Hematopoietic multipotent progenitor cell treated with erythropoietin and hydrocortisone succinate and interleukin-3 and kit ligand, for 4 days (in vitro differentiated cells): ENCODE results near the gene NBPF3.
"Not testable (repeated sequence)": the region's sequence is repeated elsewhere in the genome, so short reads cannot be mapped to it uniquely, and the experiment has no call there.

Source experiments
- DNase-seq: peaks from one replicate; pipeline ENCODE4 v3.0.0-alpha.2; 2015

Gene NBPF3

DNA sequence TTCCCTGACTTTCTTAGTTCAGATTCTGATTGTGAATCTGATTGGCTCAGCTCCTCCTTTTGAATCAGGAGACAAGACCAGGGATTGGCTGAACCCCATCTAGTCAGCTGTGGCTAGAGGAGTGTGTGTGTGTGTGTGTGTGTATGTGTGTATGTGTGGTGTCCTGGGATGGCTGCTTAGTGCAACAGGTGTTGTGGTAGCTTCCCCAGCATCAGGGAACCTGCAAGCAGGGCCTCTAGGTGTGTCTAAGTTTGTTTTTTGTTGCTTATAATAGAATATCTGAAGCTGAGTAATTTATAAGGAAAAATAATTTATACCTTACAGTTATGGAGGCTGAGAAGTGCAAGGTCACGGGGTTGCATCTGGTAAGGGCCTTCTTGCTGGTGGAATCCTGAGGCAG, 56.1 kb downstream of the NBPF3 start:
- no peak for DNase-seq

DNA sequence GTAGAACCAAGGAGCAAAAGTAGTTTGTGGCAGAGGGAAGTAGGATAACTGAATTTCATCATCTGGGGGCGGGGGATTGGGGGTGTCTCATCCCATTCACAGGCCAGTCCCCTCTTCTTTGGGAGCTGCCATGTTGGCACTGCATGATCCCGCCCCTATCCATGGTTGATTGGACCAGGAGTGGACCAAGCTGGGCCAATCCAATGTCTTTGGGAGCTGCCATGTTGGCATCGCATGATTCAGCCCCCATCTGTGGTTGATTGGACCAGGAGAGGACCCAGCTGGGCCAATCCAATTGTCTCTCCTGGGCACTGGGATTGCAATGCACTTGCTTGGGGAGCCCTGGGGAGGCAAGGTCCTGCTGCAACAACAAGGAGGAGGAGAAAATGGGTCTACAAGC, 56.9 kb downstream of the NBPF3 start:
- no peak for DNase-seq

DNA sequence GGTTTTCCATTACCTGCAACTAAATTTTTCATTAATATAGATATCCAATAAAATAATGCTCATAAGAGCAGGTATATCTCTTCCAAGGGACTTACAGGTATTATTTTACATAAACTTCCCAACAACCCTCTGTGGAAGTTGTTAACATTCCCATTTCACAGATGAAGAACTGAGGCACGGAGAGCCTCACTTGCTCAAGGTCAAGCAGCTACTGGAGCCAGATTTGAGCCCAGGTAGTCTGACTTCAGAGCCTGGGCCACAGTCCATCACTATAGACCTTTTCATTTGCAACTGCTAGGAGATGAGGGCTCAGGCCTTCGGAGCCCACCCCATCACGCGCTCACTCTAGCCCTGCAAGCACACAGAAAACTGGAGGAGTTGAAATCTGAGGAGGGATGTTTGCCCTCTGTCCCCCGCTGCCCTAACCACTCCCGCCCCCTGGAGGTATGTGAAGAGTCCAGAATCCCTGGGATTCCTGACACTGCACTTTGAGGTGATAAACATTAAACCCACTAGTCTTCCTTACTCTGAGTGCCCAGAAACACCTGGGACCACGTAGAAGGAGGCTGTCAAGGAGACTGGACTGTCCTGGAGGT, 57.6 kb downstream of the NBPF3 start:
- DNase-seq: no peak

- no peak for DNase-seq
Observed at GRCh38 chr1:21499283-21499950, 59.5 kb downstream of the NBPF3 start.

DNA sequence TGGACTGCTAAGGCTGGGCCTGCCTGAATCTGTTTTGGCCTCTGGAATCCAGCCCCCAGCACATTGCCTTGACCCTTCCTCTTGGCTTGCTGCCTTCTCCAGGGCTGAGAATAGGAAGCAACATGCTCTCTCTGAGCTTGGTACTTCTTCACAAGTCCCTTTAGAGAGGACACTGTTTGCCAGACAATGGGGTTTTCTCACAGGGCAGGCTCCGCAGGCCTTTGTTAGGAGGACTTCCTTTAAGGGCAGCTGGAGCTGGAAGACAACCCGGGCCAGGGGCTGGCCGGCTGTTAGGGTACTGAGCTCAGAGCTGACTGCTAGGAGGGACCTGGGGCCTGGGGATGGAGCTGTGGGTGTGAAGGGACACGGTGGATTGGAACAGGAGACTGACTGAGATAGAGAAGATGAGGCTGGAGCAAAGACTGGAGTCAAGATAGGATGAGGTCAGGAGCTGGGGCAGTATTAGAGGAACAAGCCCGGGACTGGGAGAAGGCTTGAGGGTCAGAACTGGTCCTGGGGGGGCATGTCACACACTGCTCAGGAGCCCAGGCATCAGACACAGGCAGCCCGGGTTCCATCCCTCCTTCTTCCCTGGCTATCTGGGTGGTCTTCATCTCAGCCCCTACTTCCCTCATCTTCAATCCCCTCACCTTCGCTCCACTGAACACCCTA, 63.9 kb downstream of the NBPF3 start:
- DNase-seq: no peak

GRCh38 chr1:21506804-21507203, 66.9 kb downstream of the NBPF3 start:
- DNase-seq: no peak

DNA sequence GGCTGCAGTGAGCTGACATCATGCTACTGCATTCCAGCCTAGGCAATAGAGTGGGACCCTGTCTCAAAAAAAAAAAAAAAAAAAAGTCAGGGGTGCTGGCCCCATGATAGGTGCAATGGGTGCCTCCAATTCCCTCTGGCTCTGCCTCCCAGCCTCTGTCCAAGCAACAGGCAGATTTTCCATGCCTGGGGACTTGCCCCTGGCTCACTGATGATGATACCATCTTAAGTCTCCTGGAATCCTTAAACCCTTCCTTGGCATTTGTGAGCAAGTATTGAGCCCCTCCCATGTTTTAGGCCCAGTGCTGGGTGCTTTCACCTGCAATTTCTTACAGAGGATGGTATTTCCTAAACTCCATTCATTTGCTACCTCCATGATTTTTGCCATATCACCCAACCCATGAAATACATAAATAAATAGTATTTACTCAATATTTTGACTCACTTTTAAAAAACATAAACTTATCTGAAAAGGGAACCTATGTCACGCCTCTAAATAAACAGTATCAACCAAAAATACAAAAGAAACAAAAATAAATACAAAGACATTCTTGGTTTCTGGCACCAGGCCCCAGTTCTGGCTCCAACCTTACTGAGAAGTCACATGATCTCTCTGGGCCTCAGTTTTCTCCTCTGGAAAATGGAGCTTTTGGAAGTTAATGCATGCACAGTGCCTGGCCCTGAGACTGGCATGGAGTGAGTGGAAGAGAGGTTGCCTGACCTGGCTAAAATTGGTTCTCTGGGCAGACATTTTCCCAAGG, 67.8 kb downstream of the NBPF3 start:
- no peak for DNase-seq

- peak; percentile 83 for DNase-seq
Observed at GRCh38 chr1:21508580-21509350, 68.8 kb downstream of the NBPF3 start.

- no peak for DNase-seq
Observed at GRCh38 chr1:21509351-21510112, 69.6 kb downstream of the NBPF3 start, which contains the start of gene ALPL. ALPL (plus strand) TSS chr1:21509423; CDS start chr1:21554082, 44,659 bp downstream.

DNA sequence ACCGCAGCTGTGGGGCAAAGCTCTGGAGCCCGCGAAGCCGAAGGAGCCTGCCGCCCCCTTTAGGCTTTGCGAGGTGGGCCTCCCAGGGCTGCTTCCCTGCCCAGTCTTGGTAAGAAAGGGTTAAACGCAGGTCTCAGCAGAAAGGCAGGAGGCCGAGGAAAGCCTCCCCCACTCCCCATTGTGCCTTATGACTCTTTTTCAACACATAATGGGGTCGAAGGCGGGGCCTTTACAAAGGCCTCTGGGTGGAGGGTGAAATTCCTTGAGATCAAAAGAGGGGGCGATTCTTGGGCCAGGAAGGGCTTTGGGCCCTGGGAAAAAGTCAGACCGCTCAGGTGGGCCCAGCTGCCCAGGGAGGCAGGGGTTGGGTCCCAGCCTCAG, 70.2 kb downstream of the NBPF3 start:
- no peak for DNase-seq

- no peak for DNase-seq
Observed at GRCh38 chr1:21510885-21511578, 71.1 kb downstream of the NBPF3 start.

DNA sequence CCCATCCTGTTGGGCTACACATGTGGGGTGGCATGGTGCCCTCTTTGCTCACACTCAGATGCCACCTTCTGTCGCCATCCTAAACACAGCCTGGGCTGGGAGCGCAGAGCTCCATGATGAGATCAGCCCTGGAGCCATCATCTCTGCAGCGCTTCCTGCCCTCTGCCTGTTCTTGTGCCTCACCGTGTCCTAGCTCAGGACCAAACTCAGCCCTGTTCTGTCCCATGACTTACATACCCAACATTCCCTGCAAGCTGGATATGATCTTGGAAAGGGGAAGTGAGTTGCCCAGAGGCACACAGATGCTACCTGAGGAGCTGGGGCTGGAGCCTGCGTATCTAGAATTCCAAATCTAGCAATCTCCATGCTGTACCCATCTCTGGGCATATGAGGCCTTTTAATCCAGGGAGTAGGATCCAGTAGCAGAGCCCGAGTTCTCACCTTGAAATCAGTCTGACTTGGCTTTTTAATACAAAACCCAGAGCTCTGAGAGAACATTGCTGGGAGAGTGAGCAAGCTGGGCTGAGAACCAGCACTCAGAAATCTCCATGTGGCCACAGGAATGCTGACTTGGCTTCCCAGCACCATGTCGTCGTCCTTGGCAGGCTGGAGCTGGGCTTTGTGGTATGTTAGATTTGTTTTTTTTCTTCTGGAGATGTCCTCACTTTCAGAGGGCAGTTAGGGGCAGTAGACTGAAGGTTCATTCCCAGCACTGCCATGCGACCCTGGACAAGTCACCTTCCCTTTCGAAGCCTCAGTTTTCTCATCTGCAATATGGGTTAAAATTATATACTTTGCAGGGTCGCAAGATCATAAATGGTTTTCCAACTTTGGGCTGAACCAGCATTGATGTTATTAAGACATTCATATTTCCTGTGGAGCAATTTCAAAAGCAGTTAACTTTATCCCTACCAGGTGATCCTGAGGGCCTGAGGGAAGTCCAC, 71.9 kb downstream of the NBPF3 start:
- DNase-seq: no peak

DNA sequence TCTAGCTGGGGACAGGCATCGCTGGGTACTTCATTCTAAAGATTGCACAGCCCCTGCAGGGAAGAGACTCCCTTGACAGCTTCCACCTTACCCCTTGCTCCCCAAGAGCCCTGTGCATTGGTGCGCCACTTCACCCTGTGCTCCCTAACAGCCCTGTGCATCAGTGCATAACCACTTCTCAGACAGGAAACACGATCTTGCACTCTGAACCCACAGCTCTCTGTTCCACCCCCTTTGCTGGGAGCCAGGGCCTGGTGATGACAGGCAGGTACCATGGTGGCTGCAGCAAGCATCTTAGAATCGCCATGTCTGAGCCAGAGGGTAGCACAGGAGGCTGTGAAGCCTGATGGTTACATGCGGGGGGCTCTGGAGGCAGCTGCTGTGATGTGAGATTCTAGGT, 74.3 kb downstream of the NBPF3 start:
- no peak for DNase-seq

DNA sequence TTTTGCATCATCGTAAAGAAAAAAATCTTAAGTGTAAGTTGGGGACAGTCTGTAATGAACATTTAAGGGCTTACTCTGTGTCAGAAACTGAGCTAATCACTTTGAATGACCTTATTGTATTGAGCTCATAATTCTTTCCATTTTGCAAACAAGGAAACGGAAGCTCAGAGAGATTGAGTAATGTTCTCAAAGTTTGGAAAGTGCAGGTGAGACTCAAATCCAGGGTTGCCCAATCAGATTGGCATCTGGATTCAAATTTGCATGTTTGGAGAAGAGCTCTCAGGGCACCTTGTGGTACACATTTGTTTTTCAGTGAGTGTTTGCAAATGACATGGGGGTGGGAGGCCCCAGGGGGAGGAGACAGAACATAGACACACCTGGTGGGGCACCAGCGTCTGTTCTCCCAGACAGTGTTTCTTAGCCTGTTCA, 77.2 kb downstream of the NBPF3 start:
- no peak for DNase-seq

GRCh38 chr1:21517660-21518480, 77.9 kb downstream of the NBPF3 start:
- DNase-seq: no peak

GRCh38 chr1:21518774-21519455, 79.0 kb downstream of the NBPF3 start:
- DNase-seq: no peak

DNA sequence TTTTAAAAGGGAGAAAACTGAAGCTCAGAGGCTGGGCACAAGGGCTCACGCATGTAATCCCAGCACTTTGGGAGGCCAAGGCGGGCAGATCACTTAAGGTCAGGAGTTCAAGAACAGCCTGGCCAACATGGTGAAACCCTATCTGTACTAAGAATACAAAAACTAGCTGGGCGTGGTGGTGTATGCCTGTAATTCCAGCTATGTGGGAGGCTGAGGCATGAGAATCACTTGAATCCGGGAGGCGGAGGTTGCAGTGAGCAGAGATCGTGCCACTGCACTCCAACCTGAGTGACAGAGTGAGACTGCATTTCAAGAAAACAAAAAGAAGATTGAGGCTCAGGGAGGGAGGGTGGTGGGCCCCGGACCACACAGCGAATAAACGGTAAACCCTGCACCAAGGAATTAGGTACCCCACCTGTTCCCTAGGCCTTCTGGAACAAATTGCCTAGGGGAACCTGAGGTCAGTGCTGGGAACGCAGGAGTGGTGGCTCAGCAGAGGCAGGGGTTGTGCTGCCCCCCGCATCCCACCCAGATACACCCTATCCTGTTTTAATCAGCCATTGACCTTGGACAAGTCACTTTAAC, 79.6 kb downstream of the NBPF3 start:
- DNase-seq: not testable (repeated sequence)
